Sciatic nerve (tissue), 2 donors: ENCODE results near the gene SOX12. TPM values are rescaled to one million over a fixed set of nuclear protein-coding genes. Genes with fewer than 3 reads are reported as not detected.
A peak's percentile ranks its signal among the peaks of the same experiment; 100 is the strongest.

Experiments
- ATAC-seq: fragments of 200-7000 bp; cut with Tn5 transposase; one replicate; pipeline ENCODE4 v1.9.1; 2020; ENCODE audit warnings: mild to moderate bottlenecking, moderate library complexity
- DNase-seq: peaks from one replicate; pipeline ENCODE4 v3.0.0-alpha.2; 2020; ENCODE audit warnings: low spot score
- intact Hi-C: fragments of 100-400 bp; cut with DNase I; formaldehyde crosslinking; loops from one replicate; pipeline ENCODE4 v1.14.2; 2022
- total RNA-seq: library from RNA; stranded (reverse); fragmentation: NEBNext Ultra II Directional; extraction: Animal tissue kit (Norgen Biotek cat#: 25700); gene quantifications from one replicate; pipeline ENCODE4 v1.2.1, GENCODE V29; 2021
- donor health status: DM: no; HTN: no; CAD: no.
- donor health status: DM: no; HTN: no; CAD: no.

Gene SOX12
- 17.0 TPM for total RNA-seq

GRCh38 chr20:325045-325888, at the start of gene SOX12:
TSS of gene SOX12 (plus strand) at chr20:325552. CDS start at chr20:325925, 373 bp downstream.
- peak; percentile 99 for DNase-seq
- intact Hi-C loops: no loop called here
- peak; percentile 87 for ATAC-seq

- no peak for DNase-seq
- intact Hi-C loops: loop anchor here (10.0 kb wide), 1 partner anchor 59 kb away; no protein-coding TSS in a partner anchor
- no peak for ATAC-seq
Observed at GRCh38 chr20:275791-276190, 49.6 kb upstream of the SOX12 start.

- DNase-seq: peak; percentile 40
- intact Hi-C loops: loop anchor here (10.0 kb wide), 1 partner anchor 58 kb away; no protein-coding TSS in a partner anchor
Observed at GRCh38 chr20:276620-277495, 48.5 kb upstream of the SOX12 start.

GRCh38 chr20:277496-277781, 47.9 kb upstream of the SOX12 start:
- DNase-seq: peak; percentile 38
- intact Hi-C loops: loop anchor here (10.0 kb wide), 1 partner anchor 57 kb away; no protein-coding TSS in a partner anchor
- no peak for ATAC-seq

More at GRCh38 chr20:276620-277495, 48.5 kb upstream of the SOX12 start:
- ATAC-seq: no peak

GRCh38 chr20:278181-278580, 47.2 kb upstream of the SOX12 start:
- DNase-seq (peak; percentile 59), ATAC-seq (peak; percentile 40)
- intact Hi-C loops: loop anchor here (10.0 kb wide), 1 partner anchor 57 kb away; no protein-coding TSS in a partner anchor

- intact Hi-C loops: loop anchor here (10.0 kb wide), 1 partner anchor 56 kb away; no protein-coding TSS in a partner anchor
- ATAC-seq: peak; percentile 79
Observed at GRCh38 chr20:278607-279571, 46.5 kb upstream of the SOX12 start.

GRCh38 chr20:284172-284571, 41.2 kb upstream of the SOX12 start:
- intact Hi-C loops: no loop called here
- ATAC-seq (no peak), DNase-seq (no peak)

More at GRCh38 chr20:278607-279571, 46.5 kb upstream of the SOX12 start:
- peak; percentile 85 for DNase-seq

- ATAC-seq (no peak), DNase-seq (no peak)
- intact Hi-C loops: no loop called here
Observed at GRCh38 chr20:286508-286907, 38.8 kb upstream of the SOX12 start.

GRCh38 chr20:288956-289692, 36.2 kb upstream of the SOX12 start:
- no peak for ATAC-seq

GRCh38 chr20:289693-290083, 35.7 kb upstream of the SOX12 start:
- intact Hi-C loops: no loop called here
- ATAC-seq: no peak

More at GRCh38 chr20:288956-289692, 36.2 kb upstream of the SOX12 start:
- intact Hi-C loops: no loop called here
- no peak for DNase-seq

GRCh38 chr20:290084-290831, 35.1 kb upstream of the SOX12 start, which contains the start of gene C20orf96:
TSS of gene C20orf96 (minus strand) at chr20:290750. CDS start at chr20:290610, 140 bp downstream.
- peak; percentile 97 for DNase-seq
- intact Hi-C loops: no loop called here

More at GRCh38 chr20:289693-290083, 35.7 kb upstream of the SOX12 start:
- no peak for DNase-seq

GRCh38 chr20:294602-295001, 30.8 kb upstream of the SOX12 start:
- ATAC-seq: no peak
- DNase-seq: no peak
- intact Hi-C loops: no loop called here

More at GRCh38 chr20:290084-290831, 35.1 kb upstream of the SOX12 start, which contains the start of gene C20orf96:
- ATAC-seq: peak; percentile 99

- intact Hi-C loops: no loop called here
- DNase-seq (no peak), ATAC-seq (no peak)
Observed at GRCh38 chr20:295804-296203, 29.5 kb upstream of the SOX12 start.

GRCh38 chr20:297098-297924, 28.0 kb upstream of the SOX12 start, which contains the start of gene ZCCHC3:
TSS of gene ZCCHC3 (plus strand) at chr20:297570. CDS start at chr20:297587, 17 bp downstream.
- ATAC-seq (peak; percentile 97), DNase-seq (peak; percentile 94)
- intact Hi-C loops: no loop called here

GRCh38 chr20:297925-298775, 27.2 kb upstream of the SOX12 start:
- ATAC-seq (peak; percentile 50), DNase-seq (peak; percentile 81)
- intact Hi-C loops: no loop called here
